IMR-90 (cell line): Measurements from ENCODE around the gene IFIT1B. TPM values are rescaled to one million over a fixed set of nuclear protein-coding genes. Genes with fewer than 3 reads are reported as not detected.

Experiments used
- ATAC-seq: fragments of 200-7000 bp; cut with Tn5 transposase; 2 replicates; pipeline ENCODE4 v1.9.1; 2020; ENCODE audit warnings: low read depth, mild to moderate bottlenecking, moderate library complexity
- BruUV-seq: library from RNA; stranded (reverse); fragments of 400-500 nt; replicated peaks from 2 replicates; lab custom pipeline; 2021; lab: Mats Ljungman, UMichigan
- CTCF ChIA-PET: fragments of 300-600 bp; formaldehyde crosslinking; extraction: SDS; loops from one replicate; lab custom pipeline; 2021; ENCODE audit warnings: antibody characterized with exemption; lab: Yijun Ruan, JAX
- POLR2A ChIA-PET: fragments of 300-600 bp; sonication (Branson Sonifier 250); formaldehyde crosslinking; loops from one replicate; lab custom pipeline; 2022; ENCODE audit warnings: antibody characterized with exemption; ENCODE audit not compliant: unreplicated experiment; lab: Charles Lee
- DNase-seq: peaks from one replicate; pipeline ENCODE4 v3.0.0; 2013
- H2AFZ ChIP-seq: replicated peaks from 2 replicates; pipeline ENCODE3; 2013; ENCODE audit warnings: low read length, mild to moderate bottlenecking; ENCODE audit not compliant: poor library complexity
- H2AK5ac ChIP-seq: 2 replicates; pipeline ENCODE4 v1.6.1; 2013; ENCODE audit warnings: low read depth, low read length, inconsistent platforms
- H2AK9ac ChIP-seq: replicated peaks from 2 replicates; pipeline ENCODE3; 2013; ENCODE audit warnings: mild to moderate bottlenecking, low read depth, low read length, moderate library complexity; ENCODE audit not compliant: poor library complexity
- H2BK120ac ChIP-seq: 2 replicates; pipeline ENCODE4 v1.6.1; 2013; ENCODE audit warnings: low read depth, low read length, inconsistent platforms
- H2BK15ac ChIP-seq: 3 replicates; pipeline ENCODE4 v1.6.1; 2013; ENCODE audit warnings: low read depth, low read length, inconsistent platforms
- H2BK20ac ChIP-seq: 2 replicates; pipeline ENCODE4 v1.6.1; 2013; ENCODE audit warnings: low read depth, mild to moderate bottlenecking, inconsistent platforms, low read length, moderate library complexity
- H2BK5ac ChIP-seq: 2 replicates; pipeline ENCODE4 v1.6.1; 2013; ENCODE audit warnings: mild to moderate bottlenecking, low read depth, low read length, inconsistent platforms; ENCODE audit not compliant: poor library complexity, severe bottlenecking
- H3K14ac ChIP-seq: replicated peaks from 2 replicates; pipeline ENCODE4 v1.6.1; 2013; ENCODE audit warnings: low read depth, low read length, inconsistent platforms
- H3K18ac ChIP-seq: 2 replicates; pipeline ENCODE4 v1.6.1; 2013; ENCODE audit warnings: low read depth, low read length, control low read depth
- H3K23ac ChIP-seq: 2 replicates; pipeline ENCODE4 v1.6.1; 2013; ENCODE audit warnings: low read depth, low read length, inconsistent platforms
- H3K27ac ChIP-seq: 2 replicates; pipeline ENCODE4 v1.5.1; 2013; ENCODE audit warnings: mild to moderate bottlenecking, control low read depth, low read length; ENCODE audit not compliant: insufficient read depth
- H3K27me3 ChIP-seq: 2 replicates; pipeline ENCODE4 v1.6.1; 2013; ENCODE audit warnings: low read length; ENCODE audit not compliant: control insufficient read depth, insufficient read depth
- H3K36me3 ChIP-seq: 2 replicates; pipeline ENCODE4 v1.6.1; 2013; ENCODE audit warnings: low read length, mixed read lengths; ENCODE audit not compliant: control insufficient read depth, insufficient read depth
- H3K4ac ChIP-seq: 2 replicates; pipeline ENCODE4 v1.6.1; 2013; ENCODE audit warnings: low read depth, low read length, inconsistent platforms
- H3K4me1 ChIP-seq: 2 replicates; pipeline ENCODE4 v1.6.1; 2013; ENCODE audit warnings: low read length, mixed read lengths; ENCODE audit not compliant: control insufficient read depth, insufficient read depth
- H3K4me2 ChIP-seq: 2 replicates; pipeline ENCODE4 v1.6.1; 2013; ENCODE audit warnings: low read depth, mild to moderate bottlenecking, control low read depth, low read length, moderate library complexity
- H3K4me3 ChIP-seq: 2 replicates; pipeline ENCODE4 v1.5.1; 2013; ENCODE audit warnings: low read depth, mild to moderate bottlenecking, control low read depth, low read length, moderate library complexity; ENCODE audit not compliant: insufficient read depth
- H3K56ac ChIP-seq: 2 replicates; pipeline ENCODE4 v1.6.1; 2013; ENCODE audit warnings: low read length, inconsistent platforms; ENCODE audit not compliant: insufficient read depth; ENCODE audit errors: extremely low read depth
- H3K79me1 ChIP-seq, 2 experiments: 2 replicates each; pipeline ENCODE4 v1.6.1; 2013; ENCODE audit warnings: low read length in 2 of 2, inconsistent platforms in 1 of 2, low read depth in 1 of 2
- H3K9ac ChIP-seq: 2 replicates; pipeline ENCODE4 v1.6.1; 2013; ENCODE audit warnings: low read depth, low read length, control low read depth
- H3K9me1 ChIP-seq: 2 replicates; pipeline ENCODE4 v1.6.1; 2013; ENCODE audit warnings: low read length, inconsistent platforms; ENCODE audit not compliant: insufficient read depth
- H3K9me3 ChIP-seq: 2 replicates; pipeline ENCODE4 v1.6.1; 2013; ENCODE audit warnings: low read length; ENCODE audit not compliant: control insufficient read depth, insufficient read depth
- H4K20me1 ChIP-seq: 2 replicates; pipeline ENCODE4 v1.6.1; 2013; ENCODE audit warnings: low read length, inconsistent platforms; ENCODE audit not compliant: insufficient read depth
- H4K5ac ChIP-seq: 2 replicates; pipeline ENCODE4 v1.6.1; 2013; ENCODE audit warnings: mild to moderate bottlenecking, low read depth, low read length, control low read depth
- H4K8ac ChIP-seq, 2 experiments: 2 replicates each; pipeline ENCODE4 v1.6.1; 2013; ENCODE audit warnings: low read depth in 2 of 2, low read length in 2 of 2, control low read depth in 1 of 2, inconsistent platforms in 1 of 2
- H4K91ac ChIP-seq: 2 replicates; pipeline ENCODE4 v1.6.1; 2013; ENCODE audit warnings: low read depth, low read length, inconsistent platforms; ENCODE audit not compliant: insufficient read depth
- BHLHE40 ChIP-seq: fragments of 150-350 bp; IDR thresholded peaks from 2 replicates; pipeline ENCODE4 v1.6.1; 2016; ENCODE audit warnings: mild to moderate bottlenecking, low read depth, low read length
- CEBPB ChIP-seq: IDR thresholded peaks from 2 replicates; pipeline ENCODE4 v1.6.1; 2012; ENCODE audit warnings: low read depth, low read length, improper control_type of control experiment
- CTCF ChIP-seq: conservative IDR thresholded peaks from 2 replicates; pipeline ENCODE4 v1.5.1; 2012; ENCODE audit warnings: mild to moderate bottlenecking, low read depth, low read length, improper control_type of control experiment
- ELK1 ChIP-seq: fragments of 150-350 bp; IDR thresholded peaks from 2 replicates; pipeline ENCODE4 v1.6.1; 2016; ENCODE audit warnings: low read depth, mild to moderate bottlenecking, low read length, moderate library complexity, borderline replicate concordance
- MXI1 ChIP-seq: IDR thresholded peaks from 2 replicates; pipeline ENCODE4 v1.6.1; 2012; ENCODE audit warnings: low read depth, mild to moderate bottlenecking, low read length, moderate library complexity, borderline replicate concordance
- RFX5 ChIP-seq: IDR thresholded peaks from 2 replicates; pipeline ENCODE4 v1.8.0; 2012; ENCODE audit warnings: low read depth, mild to moderate bottlenecking, low read length, moderate library complexity
- WGBS, 2 experiments: methylation state at CpG; one replicate each; pipeline versions ENCODE4 v1.1.5 to v1.1.7; 2013; ENCODE audit warnings: missing lambda C conversion rate in 2 of 2; ENCODE audit not compliant: insufficient read length in 1 of 2; ENCODE audit errors: extremely low coverage in 2 of 2; 5-methylcytosine and 5-hydroxymethylcytosine counted together
- dilution Hi-C: fragments of 300-500 bp; cut with HindIII; formaldehyde crosslinking; loops from one replicate; pipeline ENCODE4 v1.14.3; 2018; ENCODE audit warnings: low sequenced_read_pairs; ENCODE audit not compliant: unreplicated experiment
- in situ Hi-C: fragments of 300-500 bp; cut with MboI; formaldehyde crosslinking; loops from 3 replicates; pipeline ENCODE4 v1.14.3; 2019; ENCODE audit warnings: low sequenced_read_pairs, inconsistent platforms, mixed read lengths
- intact Hi-C: fragments of 100-400 bp; cut with micrococcal nuclease; formaldehyde crosslinking; loops from 2 replicates; pipeline ENCODE4 v1.10.0; 2022
- polyA plus RNA-seq, 3 experiments: library from polyadenylated mRNA; depleted of rRNA; stranded (reverse); fragments of >200 nt; gene quantifications; 2 replicates each; pipeline ENCODE4 v1.2.3, GENCODE V29; 2012; ENCODE audit warnings: low replicate concordance in 1 of 3
- total RNA-seq: library from RNA; depleted of rRNA; stranded (reverse); fragments of >200 nt; gene quantifications from 2 replicates; pipeline ENCODE4 v1.2.3, GENCODE V29; 2012

The IFIT1B gene
- total and polyA plus RNA-seq, 2 of the 4 experiments (the other 2 are of a cell fraction), result not detected

GRCh38 chr10:89427629-89428028, 49.8 kb downstream of the IFIT1B start (continued):
- TF ChIP-seq RFX5, result no peak

- H3K36me3 ChIP-seq, result no peaks in the 10 kb centered on the region
- peak overlapping the region; percentile 20; the same call in 1 of the 2 replicates for H3K18ac ChIP-seq
- no peaks in the 10 kb centered on the region for H3K9me3 ChIP-seq
- ChIA-PET CTCF (no interaction called here), POLR2A (no interaction called here)
- H3K9me1 ChIP-seq, result peaks cover 7% of the 10 kb centered on the region
- H4K91ac ChIP-seq, result peak overlapping the region; percentile 52; the same call in 1 of the 2 replicates
- H2BK20ac ChIP-seq, result peak overlapping the region; percentile 64; the same call in 1 of the 2 replicates
- WGBS, 2 experiments, result no CpG with 5 or more reads among the region's 1 CpG
- no peak overlapping the region for H2BK5ac ChIP-seq
- H3K23ac ChIP-seq, result no peak overlapping the region
- H3K4me2 ChIP-seq, result no peak overlapping the region
- dilution Hi-C loops (no loop called here), intact Hi-C loops (loop anchor here (10.0 kb wide), 3 partner anchors 846 to 1436 kb away; no protein-coding TSS in a partner anchor), in situ Hi-C loops (loop anchor here (5.0 to 25.0 kb wide), 3 partner anchors 133 to 1433 kb away; partner anchors contain the start of genes HTR7 and RPP30)
- DNase-seq (no peak), ATAC-seq (no peak)
- H3K4ac ChIP-seq, result peak overlapping the region; percentile 61
- H2AFZ ChIP-seq, result no peak overlapping the region
- H3K4me1 ChIP-seq, result peaks cover 19% of the 10 kb centered on the region
- H3K79me1 ChIP-seq, result no peaks in the 10 kb centered on the region
- 0 out of 2 replicates have a peak overlapping the region, but pooled peaks have one; percentile 37 for H3K14ac ChIP-seq
- H4K5ac ChIP-seq, result peak overlapping the region; percentile 59; the same call in 1 of the 2 replicates
- BruUV-seq, result no TSS peak
- no peak overlapping the region for H2AK5ac ChIP-seq
- H4K20me1 ChIP-seq, result no peaks in the 10 kb centered on the region
- H4K8ac ChIP-seq, result no peak overlapping the region
- no peak overlapping the region for H3K4me3 ChIP-seq
- peak overlapping the region; percentile 68; the same call in 1 of the 2 replicates for H2BK120ac ChIP-seq
- H2BK15ac ChIP-seq, result peak overlapping the region; percentile 48; the same call in 1 of the 3 replicates
- TF ChIP-seq BHLHE40, result no peak
- no peak for TF ChIP-seq CEBPB
- TF ChIP-seq ELK1, result no peak
- TF ChIP-seq CTCF, result no peak
- TF ChIP-seq MXI1, result no peak
- H3K27me3 ChIP-seq, result no peaks in the 10 kb centered on the region
- H3K9ac ChIP-seq, result no peak overlapping the region
- no peak overlapping the region for H3K27ac ChIP-seq
- H3K56ac ChIP-seq, result no peak overlapping the region
- H2AK9ac ChIP-seq, result no peak overlapping the region
These were observed 51.0 kb downstream of the IFIT1B start for GRCh38 chr10:89428877-89429276.
